CD4-positive, alpha-beta T cell treated with Interleukin-6 for 4 hours (primary cell): ENCODE data around the gene IL10.
A peak's percentile ranks its signal among the peaks of the same experiment; 100 is the strongest.
"Not testable (repeated sequence)": the region's sequence is repeated elsewhere in the genome, so short reads cannot be mapped to it uniquely, and the experiment has no call there.

Experiments
- DNase-seq: peaks from one replicate; pipeline ENCODE4 v3.0.0-alpha.2; 2020; ENCODE audit warnings: mixed read lengths

The IL10 gene

DNA sequence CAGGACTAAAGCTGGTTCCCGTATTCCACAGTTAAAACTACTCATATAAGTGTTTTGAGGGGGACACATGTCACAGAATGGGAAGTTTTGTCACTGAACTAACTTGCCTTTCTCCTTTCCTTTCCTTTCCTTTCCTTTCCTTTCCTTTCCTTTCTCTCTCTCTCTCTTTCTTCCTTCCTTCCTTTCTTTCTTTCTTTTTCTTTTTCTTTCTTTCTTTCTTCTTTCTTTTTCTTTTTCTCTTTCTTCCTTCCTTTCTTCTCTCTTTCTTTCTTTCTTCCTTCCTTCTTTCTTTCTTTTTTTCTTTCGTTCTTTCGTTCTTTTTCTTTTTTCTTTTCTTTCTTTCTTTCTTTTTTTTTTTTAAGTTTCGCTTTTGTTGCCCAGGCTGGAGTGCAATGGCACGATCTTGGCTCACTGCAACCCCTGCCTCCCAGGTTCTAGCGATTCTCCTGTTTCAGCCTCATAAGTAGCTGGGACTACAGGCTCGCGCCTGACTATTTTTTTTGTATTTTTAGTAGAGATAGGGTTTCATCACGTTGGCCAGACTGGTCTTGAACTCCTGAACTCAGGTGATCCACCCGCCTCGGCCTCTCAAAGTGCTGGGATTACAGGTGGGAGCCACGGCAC, 9.4 kb downstream of the IL10 start:
- not testable (repeated sequence) for DNase-seq

DNA sequence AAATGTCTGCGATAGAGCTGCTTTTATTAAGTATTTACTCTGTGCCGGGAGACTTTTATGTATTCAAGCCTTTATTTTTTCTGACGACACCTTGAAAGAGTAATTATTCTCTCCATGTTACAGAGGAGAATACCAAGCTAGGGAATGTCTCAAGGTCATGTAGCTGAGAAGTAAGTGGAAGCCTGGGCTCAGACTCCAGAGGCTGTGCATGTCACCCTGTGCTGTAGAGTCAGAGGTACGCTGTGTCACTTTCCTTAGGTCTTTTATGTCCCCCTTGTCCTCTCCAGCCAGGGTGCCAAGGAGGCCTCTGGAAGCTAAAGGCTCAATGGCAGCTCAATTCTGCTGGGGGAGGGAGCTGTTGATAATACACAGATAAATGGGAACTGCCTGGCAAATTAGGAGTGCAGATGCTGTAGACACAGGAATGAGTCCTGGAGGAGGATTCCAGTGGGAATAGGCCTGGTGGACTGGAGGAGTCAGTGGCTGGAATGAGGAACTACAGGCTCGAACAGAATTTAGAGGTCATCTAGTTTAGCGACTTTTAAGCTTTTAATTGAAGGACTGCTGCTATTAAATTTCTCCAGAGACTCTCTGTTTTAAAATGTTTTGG, 11.0 kb downstream of the IL10 start:
- no peak for DNase-seq

DNA sequence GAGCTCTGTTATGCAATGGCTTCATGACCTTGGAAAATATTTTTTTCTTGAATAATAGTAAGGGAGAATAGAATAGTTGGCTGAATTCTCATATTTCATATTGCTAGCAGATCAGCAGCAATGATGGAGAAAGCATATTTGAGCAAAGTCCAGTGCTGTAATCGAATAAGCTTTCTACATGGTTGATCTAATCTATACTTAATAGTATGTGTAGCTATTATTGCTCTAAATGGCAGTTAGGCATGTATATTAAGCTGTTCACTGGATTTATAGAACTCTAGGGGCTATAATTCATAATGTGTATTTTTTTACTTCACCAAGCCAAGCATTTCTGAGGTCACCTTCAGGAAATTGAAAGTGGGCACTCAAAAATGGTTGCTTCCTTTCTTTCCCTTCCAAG, 11.7 kb downstream of the IL10 start:
- DNase-seq = no peak

DNA sequence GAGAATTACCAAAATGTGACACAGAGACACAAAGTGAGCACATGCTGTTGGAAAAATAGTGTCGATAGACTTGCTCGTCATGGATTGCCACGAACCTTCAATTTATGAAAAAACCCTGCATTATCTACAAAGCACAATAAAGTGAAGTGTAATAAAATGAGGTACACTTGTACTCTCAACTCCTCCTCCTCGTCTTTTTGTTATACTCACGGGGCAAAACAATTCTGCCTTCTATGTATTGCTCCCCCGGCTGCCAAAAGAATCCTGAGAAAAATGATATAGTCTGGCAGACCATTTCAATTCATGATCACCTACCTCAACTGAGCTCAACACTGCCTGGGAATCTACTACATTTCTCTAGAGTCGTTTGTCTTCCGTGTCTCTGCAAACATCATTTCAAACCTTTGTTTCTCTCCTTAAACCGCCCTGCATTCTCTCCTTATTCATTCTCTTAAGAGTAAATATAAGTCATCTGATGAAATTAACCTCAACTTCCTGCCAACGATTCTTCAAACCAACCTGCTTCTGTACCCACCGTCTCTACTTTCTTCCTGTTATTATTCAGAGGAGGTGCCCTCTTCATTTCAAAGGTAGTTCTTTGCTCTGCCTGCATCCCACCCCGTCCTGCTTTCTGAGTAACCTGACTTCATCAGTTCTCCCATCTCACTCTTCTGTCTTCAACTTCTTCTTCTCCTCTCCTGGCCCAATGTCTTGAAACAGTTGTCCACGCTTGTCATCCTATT, 14.6 kb downstream of the IL10 start:
- peak; percentile 63 for DNase-seq

DNA sequence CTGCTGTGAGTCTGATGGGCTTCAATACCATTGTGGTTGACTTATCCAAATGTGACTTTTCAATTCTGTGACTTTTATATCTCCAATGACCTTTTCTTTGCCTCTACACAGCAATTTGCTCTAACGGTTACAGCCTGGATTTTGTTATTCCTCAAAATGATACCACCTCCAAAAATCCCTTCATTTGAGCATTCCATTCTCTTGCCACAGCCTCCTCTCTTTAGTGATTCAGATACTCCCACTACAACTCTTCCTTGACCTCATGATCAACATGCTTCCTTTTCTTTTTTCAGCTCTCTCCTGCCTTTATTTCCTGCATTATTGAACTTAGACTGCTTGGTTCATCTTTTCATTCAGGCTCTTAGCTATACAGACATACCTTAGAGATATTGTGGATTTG, 18.3 kb downstream of the IL10 start:
- DNase-seq = no peak

DNA sequence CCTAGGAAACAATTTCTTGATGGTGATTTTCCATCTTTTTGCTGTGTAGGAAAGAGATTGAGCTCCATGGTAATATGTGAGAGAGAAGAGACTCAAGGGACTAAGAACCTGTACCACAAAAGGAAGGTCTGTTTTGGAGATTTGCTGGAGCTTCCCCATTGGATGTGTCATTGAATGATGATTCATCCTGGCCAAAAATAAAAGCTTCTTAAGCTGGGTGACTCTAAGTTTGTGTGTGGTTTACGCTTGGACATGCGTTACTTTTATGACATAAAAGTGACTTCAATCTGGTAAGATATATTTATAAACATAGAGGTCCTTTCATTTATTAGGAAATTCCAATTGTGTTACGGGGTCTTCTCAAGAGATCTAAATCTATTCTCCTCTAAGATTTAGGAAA, 19.2 kb downstream of the IL10 start:
- DNase-seq = no peak

DNA sequence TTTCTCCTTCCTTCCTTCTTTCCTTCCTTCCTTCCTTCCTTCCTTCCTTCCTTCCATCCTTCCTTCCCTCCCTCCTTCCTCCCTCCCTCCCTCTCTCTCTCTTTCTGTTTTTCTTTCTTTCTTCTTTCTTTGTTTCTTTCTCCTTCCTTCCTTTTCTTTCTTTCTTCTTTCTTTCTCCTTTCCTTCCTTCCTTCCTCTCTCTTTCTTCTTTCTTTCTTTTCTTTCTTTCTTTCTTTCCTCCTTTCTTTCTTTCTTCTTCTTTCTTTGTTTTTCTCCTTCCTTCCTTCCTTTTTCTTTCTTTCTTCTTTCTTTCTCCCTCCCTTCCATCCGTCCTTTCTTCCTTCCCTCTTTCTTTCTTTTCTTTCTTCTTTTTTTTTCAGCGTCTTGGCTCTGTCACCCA, 19.8 kb downstream of the IL10 start:
- no peak for DNase-seq

DNA sequence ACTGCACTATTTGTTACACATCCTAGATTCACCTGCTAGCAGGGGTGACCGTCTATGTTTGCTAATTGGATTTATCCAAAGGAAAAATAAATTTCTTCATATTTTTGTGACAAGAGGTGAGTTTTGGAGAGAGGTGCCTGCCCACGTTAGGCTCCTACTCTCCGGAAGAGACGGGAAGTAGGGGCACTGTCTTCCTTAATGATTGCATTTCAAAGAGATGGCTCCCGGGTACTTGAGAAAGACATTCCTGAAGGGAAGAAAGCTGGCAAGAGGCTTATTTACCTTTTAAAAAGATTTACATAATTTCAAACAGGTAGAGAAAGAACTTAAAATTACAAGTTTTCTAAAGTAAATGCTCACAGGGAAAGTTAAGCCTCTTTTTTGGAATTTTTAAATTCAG, 20.4 kb downstream of the IL10 start:
- DNase-seq = no peak

DNA sequence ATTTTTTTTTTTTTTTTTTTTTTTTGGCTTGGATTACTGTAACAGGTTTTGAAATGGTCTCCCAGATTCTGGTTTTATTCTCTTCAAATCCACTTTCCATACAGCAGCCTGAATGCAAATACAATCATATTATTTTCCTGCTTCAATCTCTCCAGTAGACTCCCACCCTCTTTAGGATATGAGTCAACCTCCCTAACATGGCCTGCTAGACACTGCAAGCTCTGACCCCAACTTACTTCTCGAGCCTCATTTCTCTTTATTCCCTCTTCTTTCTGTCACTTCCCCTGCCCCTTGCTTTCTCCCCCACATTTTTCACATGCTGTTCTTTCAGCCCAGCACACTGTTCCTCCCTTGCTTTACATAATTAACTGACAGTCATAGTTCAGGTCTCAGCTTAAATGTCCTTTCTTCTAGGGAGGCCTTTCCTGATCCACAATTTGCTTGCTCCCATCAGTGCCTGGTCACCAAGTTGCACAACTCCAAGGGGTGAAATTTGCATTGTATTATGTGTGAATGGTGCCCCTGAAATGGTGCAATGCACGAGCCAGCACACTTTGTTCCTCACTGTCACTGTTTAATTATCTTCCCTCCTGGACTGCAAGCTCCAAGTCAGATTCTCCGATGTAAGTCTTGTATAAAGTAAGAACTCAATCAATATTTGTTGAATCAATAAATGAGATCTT, 23.8 kb downstream of the IL10 start:
- no peak for DNase-seq

DNA sequence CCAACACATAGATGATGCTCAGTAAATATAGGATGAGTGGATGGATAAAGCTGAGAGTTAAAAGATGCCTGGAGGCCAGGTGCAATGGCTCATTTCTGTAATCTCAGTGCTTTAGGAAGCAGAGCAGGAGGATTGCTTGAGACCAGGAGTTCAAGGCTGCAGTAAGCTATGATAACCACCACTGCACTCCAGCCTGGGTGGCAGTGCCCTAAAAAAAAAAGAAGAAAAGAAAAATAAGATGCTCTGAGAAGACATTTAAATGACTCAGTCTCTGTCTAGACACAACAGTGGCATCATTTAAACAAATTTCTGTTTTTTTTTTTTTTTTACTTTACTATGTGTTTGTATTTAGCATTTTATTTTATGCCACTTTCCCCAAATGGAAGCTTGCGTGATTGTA, 27.0 kb downstream of the IL10 start:
- peak; percentile 26 for DNase-seq

DNA sequence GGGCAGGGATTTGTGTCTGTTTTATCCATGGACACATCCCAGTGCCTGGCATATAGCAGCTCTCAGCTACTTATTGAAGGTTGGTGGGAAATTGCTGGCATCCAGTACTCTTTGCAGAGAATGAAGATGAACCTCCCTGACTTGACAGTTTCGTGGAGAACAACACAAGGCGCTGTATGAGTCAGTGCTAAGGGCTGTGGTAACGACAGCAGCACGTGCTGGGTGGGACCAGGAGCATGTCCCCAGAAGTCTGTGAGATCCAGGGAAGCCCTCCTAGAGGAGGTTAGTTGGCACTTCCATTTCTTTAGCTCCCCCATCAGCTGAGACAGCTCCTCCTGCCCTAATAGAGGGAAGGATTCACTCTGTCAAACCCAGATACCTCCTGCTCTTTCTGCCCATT, 27.6 kb downstream of the IL10 start:
- peak; percentile 30 for DNase-seq

DNA sequence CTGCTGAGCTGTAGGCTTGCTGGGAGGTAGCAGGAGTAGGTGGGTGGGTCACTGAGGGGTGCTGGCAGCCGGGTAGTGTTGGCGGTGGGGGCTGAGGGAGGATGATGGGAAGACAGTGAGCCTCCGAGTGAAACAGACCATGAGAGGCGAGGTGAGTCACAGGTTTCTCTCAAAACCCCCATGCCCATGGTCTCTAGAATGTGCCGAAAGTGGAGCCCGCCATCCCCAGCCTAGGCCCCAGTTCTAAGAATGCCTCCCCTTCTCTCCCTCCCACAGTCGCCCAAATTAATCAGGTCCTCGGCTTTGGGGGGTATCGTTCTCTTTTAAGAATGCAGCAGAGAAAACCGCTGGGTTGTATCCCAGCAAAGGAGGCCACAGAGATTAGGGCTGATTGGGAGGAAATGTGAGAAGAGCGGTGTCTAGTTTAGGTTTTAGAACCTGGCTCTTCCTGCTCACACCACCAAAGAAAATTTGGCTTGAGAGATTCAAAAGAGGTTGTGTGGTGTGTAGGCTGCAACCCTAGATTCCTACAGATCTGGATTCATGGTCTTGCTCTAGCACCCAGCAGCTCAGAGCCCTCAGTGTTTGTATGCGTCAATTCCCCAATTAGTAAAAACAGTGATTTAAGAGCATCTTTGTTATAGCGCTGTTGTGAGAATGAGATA, 29.4 kb downstream of the IL10 start:
- DNase-seq = no peak

DNA sequence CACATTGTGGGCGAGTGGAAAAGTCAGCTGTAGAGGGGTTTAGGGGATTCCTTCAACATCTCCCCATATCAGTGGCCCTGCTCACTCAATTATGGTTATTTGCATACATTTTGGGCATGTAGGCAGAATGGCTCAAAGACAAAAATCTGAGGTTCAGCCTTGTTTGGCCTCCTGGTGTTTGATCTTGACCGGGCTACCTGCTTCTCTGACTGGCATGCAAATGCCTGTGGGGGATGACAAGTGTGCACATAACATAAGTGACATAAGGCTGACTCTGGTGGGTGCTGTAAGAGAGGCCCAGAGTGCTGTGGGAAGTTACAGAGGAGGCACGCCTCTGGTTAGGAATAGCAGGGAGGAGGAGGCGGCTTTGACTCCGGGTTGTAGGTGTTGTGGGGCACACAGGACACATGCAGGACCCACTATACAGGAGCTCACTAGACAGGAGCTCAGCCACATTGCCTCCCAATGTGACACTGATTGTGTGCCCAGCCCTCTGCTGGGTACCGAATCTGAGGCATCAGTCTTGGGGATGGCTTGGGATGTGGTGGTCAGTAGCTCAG, 31.1 kb downstream of the IL10 start:
- DNase-seq = no peak

DNA sequence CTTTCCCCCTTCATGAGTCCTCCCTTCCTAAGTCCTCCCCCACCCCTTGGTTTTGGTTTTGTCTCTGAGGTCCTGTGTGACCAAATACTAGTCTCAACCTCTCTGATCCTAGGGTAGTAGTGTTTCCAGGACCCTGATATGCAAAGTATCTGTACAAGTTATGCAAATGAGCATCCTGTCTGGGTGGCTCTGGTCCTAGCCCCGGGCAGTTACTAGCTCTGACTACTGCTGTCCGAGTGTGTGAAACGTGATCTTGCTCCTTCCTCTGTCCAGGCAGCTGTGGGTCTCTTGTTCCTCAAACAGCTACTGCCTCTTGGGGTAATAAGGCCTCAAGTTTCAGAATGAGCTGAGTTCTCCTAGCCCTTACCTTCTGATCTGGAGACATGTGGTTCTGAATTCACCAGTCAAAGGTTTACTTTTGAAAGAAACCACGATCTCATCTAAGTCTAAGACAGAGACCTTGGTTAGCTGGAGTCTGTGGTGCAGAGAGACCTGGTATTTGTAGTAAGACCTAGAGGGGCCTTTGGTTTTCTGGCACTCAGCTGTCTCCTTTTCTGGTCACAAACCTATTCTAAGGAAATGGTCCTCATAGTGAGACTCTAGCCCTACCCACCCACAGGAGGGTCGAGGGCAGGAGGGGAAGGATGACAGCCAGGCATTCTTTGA, 32.8 kb downstream of the IL10 start:
- DNase-seq = no peak

DNA sequence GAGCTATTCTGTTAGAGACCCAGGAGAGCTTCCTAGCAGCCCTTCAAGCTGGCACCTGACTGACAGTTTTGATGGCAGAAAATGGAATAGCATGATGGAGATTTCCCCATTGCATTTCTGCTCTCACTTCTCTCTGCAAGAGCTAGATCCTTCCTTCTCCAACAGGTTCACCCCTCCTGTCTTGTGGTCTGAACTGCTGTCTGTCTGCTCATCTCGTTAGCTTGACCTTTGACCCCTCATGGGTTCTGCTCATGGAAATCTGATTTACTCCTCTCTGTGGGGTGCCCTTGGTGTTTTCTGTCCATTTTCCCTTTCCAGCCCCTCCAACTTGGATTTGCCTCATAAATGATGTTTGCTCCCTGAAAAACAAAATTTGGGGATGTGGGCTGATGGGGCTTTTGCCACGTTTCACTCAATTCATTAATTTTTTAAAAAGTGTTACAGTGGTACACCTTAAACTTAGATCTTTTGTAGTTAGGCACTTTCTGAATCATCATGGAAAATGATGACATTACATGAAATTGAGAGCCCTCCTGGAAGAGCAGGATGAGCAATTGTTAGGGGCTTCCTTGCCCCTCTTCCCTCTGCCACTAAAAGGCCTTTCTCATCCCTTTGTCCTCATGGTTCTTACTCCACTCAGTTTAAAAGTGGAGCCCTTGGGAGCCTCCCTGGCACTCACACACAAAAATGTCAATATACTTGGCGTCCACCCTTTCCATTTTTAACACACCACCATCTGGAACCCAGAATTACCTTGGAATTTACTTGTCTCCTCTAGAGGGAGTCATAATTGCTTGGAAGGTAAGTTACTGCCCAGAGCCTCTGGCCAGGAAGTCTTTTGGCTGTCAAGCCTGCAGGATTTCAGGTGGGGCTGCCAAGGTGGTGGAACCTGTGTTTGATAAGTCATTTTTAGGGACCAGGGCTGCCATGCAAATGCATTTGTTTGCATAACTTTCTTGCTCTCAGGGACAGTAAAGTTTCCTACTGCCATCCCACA, 33.6 kb downstream of the IL10 start:
- DNase-seq = peak; percentile 27

DNA sequence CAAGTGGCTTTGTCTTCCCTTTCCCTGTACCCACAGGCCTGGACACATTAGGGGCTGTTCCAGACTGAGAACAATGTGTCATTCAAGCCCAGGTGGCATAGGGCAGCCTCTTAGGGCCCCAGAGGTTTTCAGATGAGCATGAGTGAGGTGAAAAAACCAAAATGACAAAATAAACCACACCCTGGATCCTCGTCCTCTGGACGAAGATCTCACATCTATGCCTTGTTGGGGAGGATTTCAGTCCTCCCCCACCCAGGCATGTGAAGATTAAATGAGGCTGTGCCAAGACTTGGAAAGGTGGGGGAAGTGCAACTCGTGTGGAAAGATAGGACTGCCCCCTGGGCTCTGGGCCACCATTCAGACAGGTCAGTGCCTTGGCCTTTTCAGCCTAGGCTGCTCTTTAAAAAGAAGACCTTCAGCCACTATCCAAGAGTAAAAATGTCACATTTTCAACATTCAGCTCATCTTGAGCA, 34.5 kb downstream of the IL10 start:
- peak; percentile 29 for DNase-seq

DNA sequence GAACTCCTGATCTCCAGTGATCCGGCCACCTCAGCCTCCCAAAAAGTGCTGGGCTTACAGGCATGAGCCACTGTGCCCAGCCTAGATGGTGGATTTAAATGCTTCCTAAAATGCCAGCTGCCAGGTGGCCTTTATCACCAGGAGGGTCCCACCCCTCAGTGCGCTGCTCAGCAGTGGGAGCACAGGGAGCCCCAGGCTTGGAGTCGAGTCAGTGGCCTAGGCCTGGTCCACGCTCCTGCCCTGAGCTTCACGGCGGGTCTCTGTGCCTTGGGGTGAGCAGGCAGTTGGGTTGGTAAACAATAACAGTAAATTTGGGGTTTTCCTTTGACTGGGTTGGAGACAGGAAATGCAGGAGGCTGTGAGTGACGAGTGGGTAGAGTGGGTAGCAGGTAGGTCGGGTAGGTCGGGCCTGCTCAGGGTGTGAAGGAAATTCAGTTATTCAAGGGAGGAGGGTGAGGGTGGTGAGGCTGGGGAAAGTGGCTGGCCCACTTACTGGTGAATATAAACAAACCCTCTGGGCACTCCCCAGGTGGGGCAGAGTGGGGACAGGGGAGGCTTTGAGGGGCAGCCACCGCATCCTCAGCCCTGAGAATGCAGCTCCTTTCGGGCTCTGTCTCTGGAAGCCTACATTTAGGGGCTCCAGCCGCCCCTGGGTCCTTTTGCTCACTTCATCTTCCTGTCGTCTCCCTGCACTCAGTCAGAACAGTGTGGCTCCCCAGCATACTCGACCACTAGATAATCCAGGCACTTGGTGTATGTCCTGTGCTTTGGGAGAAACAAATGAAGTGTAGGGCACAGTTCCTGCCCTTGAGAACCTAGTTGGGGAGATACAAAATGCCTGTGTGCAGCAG, 35.2 kb downstream of the IL10 start:
- peak; percentile 70 for DNase-seq

DNA sequence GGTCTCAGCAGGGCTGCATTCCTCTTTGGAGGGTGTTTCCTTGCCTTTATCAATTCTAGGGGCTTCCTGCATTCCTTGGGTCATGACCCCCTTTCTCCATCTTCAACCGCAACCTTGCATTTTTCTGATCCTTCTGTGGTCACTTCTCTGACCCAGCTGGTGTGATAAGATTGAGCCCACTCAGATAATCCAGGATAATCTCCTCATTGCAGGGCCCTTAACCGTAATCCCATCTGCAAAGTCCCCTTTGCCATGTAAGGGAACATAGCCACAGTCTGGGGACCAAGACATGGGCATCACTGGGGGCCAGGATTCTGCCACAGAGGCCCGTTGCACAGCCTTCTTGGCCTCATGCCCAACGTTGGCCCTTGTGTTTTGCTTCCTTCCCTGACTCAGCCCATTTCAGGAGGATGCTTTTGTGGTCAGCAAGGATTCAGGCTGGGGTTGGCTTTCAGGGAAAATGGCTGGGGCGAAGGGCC, 36.7 kb downstream of the IL10 start:
- no peak for DNase-seq

DNA sequence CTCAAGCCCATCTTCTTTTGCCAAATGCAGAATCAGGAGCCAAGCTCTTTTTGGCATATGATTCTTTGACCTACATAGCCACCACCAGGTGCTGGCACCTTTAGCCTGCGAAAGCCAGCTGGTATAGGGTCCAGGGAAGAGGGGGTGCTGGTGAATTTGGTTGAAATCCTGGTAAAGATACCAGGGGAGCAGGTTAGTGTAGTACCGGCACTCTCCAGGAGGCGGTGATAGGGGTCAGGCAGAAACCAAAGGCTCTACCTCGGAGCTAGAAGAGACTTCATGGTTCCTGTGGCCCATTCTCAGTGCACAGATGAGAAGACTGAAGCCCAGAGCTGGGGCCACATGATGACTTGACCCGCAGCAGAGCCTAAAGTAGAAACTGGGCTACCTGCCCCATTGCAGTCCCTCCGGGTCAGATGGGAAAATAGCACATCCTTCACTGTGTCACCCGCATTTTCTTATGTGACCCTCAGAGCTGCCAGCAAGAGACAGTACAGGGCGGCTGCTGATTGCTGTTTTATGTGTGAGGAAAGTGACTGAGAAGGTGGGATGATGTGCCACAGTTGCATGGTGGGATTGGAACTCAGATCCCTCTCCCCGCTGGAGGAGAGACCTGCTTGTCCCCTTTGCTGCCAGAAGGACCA, 37.7 kb downstream of the IL10 start:
- peak; percentile 78 for DNase-seq
